Lower lobe of right lung (tissue), 2 donors: ENCODE data around the gene RHOV. TPM values are rescaled to one million over a fixed set of nuclear protein-coding genes. Genes with fewer than 3 reads are reported as not detected.
A peak's percentile ranks its signal among the peaks of the same experiment; 100 is the strongest.

Experiments
- ATAC-seq, 2 donors: fragments of 200-7000 bp; cut with Tn5 transposase; one replicate each; pipeline ENCODE4 v1.9.1; 2020 to 2022; ENCODE audit warnings: mild to moderate bottlenecking in 2 of 2, moderate library complexity in 2 of 2
- DNase-seq: peaks from one replicate; pipeline ENCODE4 v3.0.0-alpha.2; 2020
- H3K27ac ChIP-seq: fragments of 200-600 bp; one replicate; pipeline ENCODE4 v1.8.0; 2022
- H3K27me3 ChIP-seq: fragments of 200-600 bp; one replicate; pipeline ENCODE4 v1.8.0; 2022; ENCODE audit warnings: low read depth
- H3K36me3 ChIP-seq: fragments of 200-600 bp; one replicate; pipeline ENCODE4 v1.8.0; 2022; ENCODE audit warnings: mild to moderate bottlenecking
- H3K4me1 ChIP-seq: fragments of 200-600 bp; one replicate; pipeline ENCODE4 v1.8.0; 2022
- H3K4me3 ChIP-seq: fragments of 200-600 bp; one replicate; pipeline ENCODE4 v1.8.0; 2022; ENCODE audit warnings: mild to moderate bottlenecking
- H3K9me3 ChIP-seq: fragments of 200-600 bp; one replicate; pipeline ENCODE4 v1.8.0; 2022
- intact Hi-C: fragments of 100-400 bp; cut with DNase I; formaldehyde crosslinking; loops from one replicate; pipeline ENCODE4 v1.11.0; 2022
- total RNA-seq: library from RNA; stranded (reverse); fragmentation: NEBNext Ultra II Directional; extraction: Animal tissue kit (Norgen Biotek cat#: 25700); gene quantifications from one replicate; pipeline ENCODE4 v1.2.1, GENCODE V29; 2021
- TF ChIP-seq, protein P1 (sequence below): fragments of 200-600 bp; IDR thresholded peaks from one replicate; pipeline ENCODE4 v1.8.0; 2022; ENCODE audit warnings: antibody characterized with exemption, mild to moderate bottlenecking
- donor health status: DM: no; HTN: yes; CAD: no; lungs with severe emphysema.

RHOV gene
- total RNA-seq, 1 donor from 2014 or later = 1.5 TPM

DNA sequence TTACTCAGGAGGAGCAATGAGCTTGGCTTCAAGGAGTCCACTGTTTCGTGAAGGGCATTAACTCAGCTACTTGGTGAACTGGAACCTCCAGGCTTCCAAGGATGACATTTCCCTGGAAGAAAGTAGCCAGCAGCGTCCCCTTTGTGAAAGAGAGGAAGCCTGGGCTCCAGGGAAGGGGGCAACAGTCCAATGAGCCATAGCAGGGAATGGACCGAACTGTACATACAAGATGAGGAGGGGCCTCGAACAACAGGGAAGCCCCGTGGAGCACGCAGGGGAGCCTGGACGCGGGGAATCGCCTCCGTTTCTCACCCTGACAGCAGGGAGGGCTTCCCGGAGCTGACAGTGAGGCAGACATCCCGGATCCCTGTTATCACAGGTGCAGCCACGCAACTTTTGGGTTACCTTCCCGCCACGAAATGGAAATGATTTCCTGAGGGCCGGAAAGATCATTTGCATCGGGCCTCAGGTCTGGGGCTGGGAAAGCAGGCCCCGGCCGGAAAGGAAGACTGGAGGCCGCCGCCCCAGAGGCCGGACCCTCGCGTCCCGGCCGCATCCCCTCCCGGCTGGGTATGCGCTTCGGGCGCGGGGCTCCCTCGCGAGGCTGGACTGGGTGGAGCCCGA is 30.7 kb downstream of the RHOV start:
- Histone ChIP-seq H3K4me3 (peak overlapping the region; percentile 71), H3K9me3 (no peaks in the 10 kb centered on the region), H3K27ac (peak overlapping the region; percentile 83), H3K27me3 (peaks cover 16% of the 10 kb centered on the region), H3K36me3 (no peaks in the 10 kb centered on the region), H3K4me1 (peaks cover 43% of the 10 kb centered on the region)
- TF ChIP-seq, protein P1, sequence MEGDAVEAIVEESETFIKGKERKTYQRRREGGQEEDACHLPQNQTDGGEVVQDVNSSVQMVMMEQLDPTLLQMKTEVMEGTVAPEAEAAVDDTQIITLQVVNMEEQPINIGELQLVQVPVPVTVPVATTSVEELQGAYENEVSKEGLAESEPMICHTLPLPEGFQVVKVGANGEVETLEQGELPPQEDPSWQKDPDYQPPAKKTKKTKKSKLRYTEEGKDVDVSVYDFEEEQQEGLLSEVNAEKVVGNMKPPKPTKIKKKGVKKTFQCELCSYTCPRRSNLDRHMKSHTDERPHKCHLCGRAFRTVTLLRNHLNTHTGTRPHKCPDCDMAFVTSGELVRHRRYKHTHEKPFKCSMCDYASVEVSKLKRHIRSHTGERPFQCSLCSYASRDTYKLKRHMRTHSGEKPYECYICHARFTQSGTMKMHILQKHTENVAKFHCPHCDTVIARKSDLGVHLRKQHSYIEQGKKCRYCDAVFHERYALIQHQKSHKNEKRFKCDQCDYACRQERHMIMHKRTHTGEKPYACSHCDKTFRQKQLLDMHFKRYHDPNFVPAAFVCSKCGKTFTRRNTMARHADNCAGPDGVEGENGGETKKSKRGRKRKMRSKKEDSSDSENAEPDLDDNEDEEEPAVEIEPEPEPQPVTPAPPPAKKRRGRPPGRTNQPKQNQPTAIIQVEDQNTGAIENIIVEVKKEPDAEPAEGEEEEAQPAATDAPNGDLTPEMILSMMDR = no peak
- intact Hi-C loops = no loop called here
- ATAC-seq (no peak), DNase-seq (no peak)

DNA sequence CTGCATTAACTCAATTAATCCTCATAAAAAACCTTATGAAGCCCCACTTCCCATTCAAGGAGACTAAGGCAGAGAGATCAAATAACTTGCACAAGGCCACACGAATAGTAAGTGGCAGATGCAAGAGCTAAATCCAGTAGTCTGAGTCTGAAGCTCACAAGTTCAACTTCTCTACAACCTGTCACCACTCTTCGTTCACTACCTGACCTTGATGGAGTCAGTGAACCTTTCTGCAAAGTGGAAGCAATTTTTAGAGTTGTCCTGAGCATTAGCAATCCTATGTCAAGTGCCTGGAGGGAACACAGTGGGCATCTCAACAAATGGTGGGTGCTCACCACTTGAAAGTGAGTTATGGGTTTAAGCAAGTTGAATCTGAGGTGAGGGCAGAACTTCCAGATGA is 32.3 kb downstream of the RHOV start:
- DNase-seq = no peak
- no peaks in the 10 kb centered on the region for H3K9me3 ChIP-seq
- intact Hi-C loops = no loop called here
- H3K4me3 ChIP-seq = no peak overlapping the region
- H3K27me3 ChIP-seq = peaks cover 16% of the 10 kb centered on the region
- ATAC-seq = no peak
- peaks cover 27% of the 10 kb centered on the region for H3K4me1 ChIP-seq
- TF ChIP-seq, protein P1 = no peak
- no peaks in the 10 kb centered on the region for H3K36me3 ChIP-seq
- H3K27ac ChIP-seq = no peak overlapping the region

DNA sequence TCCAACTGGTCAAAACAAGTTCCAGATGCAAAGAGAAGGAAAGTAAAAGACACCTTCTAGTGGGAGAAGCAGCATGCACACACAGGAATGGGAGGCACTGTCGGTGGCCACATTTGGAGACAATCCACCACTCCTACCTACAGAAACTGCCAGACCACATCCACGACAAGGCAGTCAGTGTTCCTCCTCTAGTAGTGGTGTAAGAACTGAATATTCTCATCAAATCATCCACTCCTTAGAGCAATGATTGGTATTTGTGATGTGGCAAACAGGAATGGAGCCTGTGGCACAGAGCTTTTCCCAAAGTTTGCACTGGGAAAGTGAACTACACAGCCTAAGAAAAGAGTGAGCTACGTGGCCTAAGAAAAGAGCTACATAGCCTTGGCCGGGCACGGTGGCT is 35.3 kb downstream of the RHOV start:
- H3K36me3 ChIP-seq = no peaks in the 10 kb centered on the region
- H3K27me3 ChIP-seq = no peaks in the 10 kb centered on the region
- no peaks in the 10 kb centered on the region for H3K9me3 ChIP-seq
- no peaks in the 10 kb centered on the region for H3K4me1 ChIP-seq
- intact Hi-C loops = no loop called here
- DNase-seq (no peak), ATAC-seq (no peak)
- no peak overlapping the region for H3K4me3 ChIP-seq
- H3K27ac ChIP-seq = no peak overlapping the region
- TF ChIP-seq, protein P1 = no peak

DNA sequence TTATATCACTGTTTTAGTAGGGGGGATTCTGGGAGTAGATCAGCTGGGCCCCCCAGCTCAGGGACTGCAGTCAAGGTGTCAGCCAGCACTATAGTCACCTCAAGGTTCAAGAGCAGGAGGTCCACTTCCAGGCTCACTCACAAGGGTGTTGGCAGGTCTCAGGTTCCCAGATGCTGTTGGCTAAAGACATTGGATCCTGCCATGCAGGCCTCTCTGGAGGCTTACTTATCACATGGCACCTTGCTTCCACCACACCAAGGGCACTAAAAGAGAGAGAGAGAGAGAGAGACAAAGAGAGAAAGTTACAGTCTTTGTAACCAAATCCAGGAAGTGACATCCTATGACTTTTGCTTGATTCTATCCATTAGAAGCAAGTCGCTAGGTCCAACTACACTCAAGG is 38.0 kb downstream of the RHOV start:
- intact Hi-C loops = no loop called here
- ATAC-seq = no peak
- TF ChIP-seq, protein P1 = no peak
- Histone ChIP-seq H3K27me3 (no peaks in the 10 kb centered on the region), H3K27ac (no peak overlapping the region), H3K4me1 (no peaks in the 10 kb centered on the region), H3K4me3 (no peak overlapping the region), H3K36me3 (no peaks in the 10 kb centered on the region), H3K9me3 (no peaks in the 10 kb centered on the region)
- no peak for DNase-seq

DNA sequence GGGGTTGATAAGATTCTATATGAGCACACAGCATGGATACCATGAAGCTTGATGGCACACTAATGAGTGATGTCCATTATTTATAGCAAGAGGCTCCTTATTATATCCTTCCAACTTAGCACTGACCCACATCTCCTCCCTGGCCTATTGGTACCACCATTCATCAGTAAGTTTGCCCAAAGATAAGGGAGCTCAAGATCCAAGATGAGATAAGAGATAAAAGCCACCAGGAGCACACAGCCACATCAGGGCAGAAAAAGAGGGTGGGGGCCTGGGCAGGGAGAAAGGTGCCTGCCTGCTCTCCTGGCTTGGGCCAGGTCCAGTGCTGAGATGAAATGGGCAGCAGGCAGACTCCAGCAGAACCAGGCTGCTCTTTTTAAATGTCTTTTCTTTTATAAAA is 41.1 kb downstream of the RHOV start:
- ATAC-seq (no peak), DNase-seq (no peak)
- H3K27me3 ChIP-seq = no peaks in the 10 kb centered on the region
- no peaks in the 10 kb centered on the region for H3K4me1 ChIP-seq
- no peaks in the 10 kb centered on the region for H3K9me3 ChIP-seq
- H3K36me3 ChIP-seq = no peaks in the 10 kb centered on the region
- intact Hi-C loops = no loop called here
- H3K4me3 ChIP-seq = no peak overlapping the region
- no peak overlapping the region for H3K27ac ChIP-seq
- TF ChIP-seq, protein P1 = no peak
